K562 (cell line): ENCODE data around the gene PSMA5. TPM values are rescaled to one million over a fixed set of nuclear protein-coding genes. Genes with fewer than 3 reads are reported as not detected.

Source experiments
- ARHGAP35 ChIP-seq: fragments of 450-650 bp; IDR thresholded peaks from 2 replicates; pipeline ENCODE4 v1.6.1; 2018; ENCODE audit not compliant: partially characterized antibody
- ATF2 ChIP-seq: sonication (generic); formaldehyde crosslinking; IDR thresholded peaks from 2 replicates; pipeline ENCODE4 v1.8.1; 2022; ENCODE audit warnings: missing genetic modification reagents
- ATF3 ChIP-seq, 2 experiments: fragments of 450-650 bp in 1 of 2; sonication (generic) in 1 of 2; formaldehyde crosslinking in 1 of 2; IDR thresholded peaks in 1 of 2; conservative IDR thresholded peaks in 1 of 2; 2 replicates each; pipeline versions ENCODE4 v1.6.1 to v1.8.1; 2016 to 2023; ENCODE audit warnings: mild to moderate bottlenecking in 2 of 2, moderate library complexity in 2 of 2, inconsistent platforms in 1 of 2, missing genetic modification reagents in 1 of 2
- BCOR ChIP-seq: fragments of 450-650 bp; IDR thresholded peaks from 2 replicates; pipeline ENCODE4 v1.6.1; 2016
- EWSR1 ChIP-seq: fragments of 450-650 bp; IDR thresholded peaks from 2 replicates; pipeline ENCODE4 v1.6.1; 2018; ENCODE audit warnings: borderline replicate concordance, mild to moderate bottlenecking, low read depth, moderate library complexity; ENCODE audit not compliant: partially characterized antibody
- GABPB1 ChIP-seq: sonication (generic); formaldehyde crosslinking; IDR thresholded peaks from 2 replicates; pipeline ENCODE4 v1.8.0; 2022; ENCODE audit warnings: mild to moderate bottlenecking, missing genetic modification reagents
- HOXB6 ChIP-seq: fragments of 250-450 bp; sonication (Bioruptor Pico); IDR thresholded peaks from 2 replicates; pipeline ENCODE4 v1.5.1; 2022; ENCODE audit warnings: mild to moderate bottlenecking, borderline replicate concordance
- IRF2 ChIP-seq: sonication (generic); formaldehyde crosslinking; IDR thresholded peaks from 2 replicates; pipeline ENCODE4 v1.8.1; 2022; ENCODE audit warnings: mild to moderate bottlenecking, missing genetic modification reagents
- JUN ChIP-seq, 2 experiments: sonication (generic) in 1 of 2; formaldehyde crosslinking in 1 of 2; IDR thresholded peaks; 2 replicates each; pipeline versions ENCODE4 v1.6.1 to v1.8.0; 2012 to 2022; ENCODE audit warnings: borderline replicate concordance in 2 of 2, mild to moderate bottlenecking in 2 of 2, improper control_type of control experiment in 1 of 2, low read depth in 1 of 2, low read length in 1 of 2, missing genetic modification reagents in 1 of 2
- KLF10 ChIP-seq: fragments of 250-450 bp; sonication (Bioruptor Pico); IDR thresholded peaks from 2 replicates; pipeline ENCODE4 v1.6.1; 2021; ENCODE audit warnings: matching md5 sums
- MEIS2 ChIP-seq: fragments of 450-650 bp; IDR thresholded peaks from 2 replicates; pipeline ENCODE4 v1.6.1; 2014; ENCODE audit warnings: mild to moderate bottlenecking; ENCODE audit not compliant: partially characterized antibody
- MTA3 ChIP-seq: fragments of 450-650 bp; formaldehyde crosslinking; IDR thresholded peaks from 2 replicates; pipeline ENCODE4 v1.6.1; 2017; ENCODE audit warnings: mild to moderate bottlenecking, borderline replicate concordance
- NCOA2 ChIP-seq, 2 experiments: fragments of 450-650 bp; IDR thresholded peaks; 2 replicates each; pipeline ENCODE4 v1.6.1; 2018; ENCODE audit warnings: mild to moderate bottlenecking in 2 of 2, moderate library complexity in 1 of 2; ENCODE audit not compliant: partially characterized antibody in 2 of 2
- NFATC3 ChIP-seq: fragments of 450-650 bp; IDR thresholded peaks from 2 replicates; pipeline ENCODE4 v1.6.1; 2017; ENCODE audit warnings: mild to moderate bottlenecking
- PHF20 ChIP-seq: fragments of 450-650 bp; IDR thresholded peaks from 2 replicates; pipeline ENCODE4 v1.6.1; 2018; ENCODE audit not compliant: partially characterized antibody
- PHF21A ChIP-seq: fragments of 450-650 bp; IDR thresholded peaks from 2 replicates; pipeline ENCODE4 v1.6.1; 2017; ENCODE audit warnings: low read depth, borderline replicate concordance
- PRMT5 ChIP-seq: sonication (generic); formaldehyde crosslinking; IDR thresholded peaks from 2 replicates; pipeline ENCODE4 v1.5.0; 2020; ENCODE audit warnings: missing genetic modification reagents
- PRPF4 ChIP-seq: fragments of 200-400 bp; formaldehyde crosslinking; IDR thresholded peaks from one replicate; pipeline ENCODE4 v1.6.1; 2017; ENCODE audit warnings: low read length, low read depth, mild to moderate bottlenecking; ENCODE audit not compliant: insufficient read depth, poor library complexity, severe bottlenecking
- SMARCC2 ChIP-seq: fragments of 450-650 bp; IDR thresholded peaks from 2 replicates; pipeline ENCODE4 v1.6.1; 2017; ENCODE audit warnings: antibody characterized with exemption, moderate library complexity, mild to moderate bottlenecking, low read depth
- SREBF1 ChIP-seq: fragments of 150-350 bp; IDR thresholded peaks from 2 replicates; pipeline ENCODE4 v1.6.1; 2014; ENCODE audit warnings: antibody characterized with exemption, low read depth, low read length, borderline replicate concordance
- STAT5A ChIP-seq: IDR thresholded peaks from 2 replicates; pipeline ENCODE4 v1.6.1; 2012; ENCODE audit warnings: low read length, inconsistent platforms, borderline replicate concordance
- ZNF431 ChIP-seq: sonication (generic); formaldehyde crosslinking; IDR thresholded peaks from 2 replicates; pipeline ENCODE4 v1.8.0; 2022; ENCODE audit warnings: mild to moderate bottlenecking, missing genetic modification reagents
- ZNF586 ChIP-seq: fragments of 450-650 bp; formaldehyde crosslinking; conservative IDR thresholded peaks from 2 replicates; pipeline ENCODE4 v1.4.0; 2020; ENCODE audit warnings: mild to moderate bottlenecking, moderate library complexity
- polyA plus RNA-seq, 8 experiments: library from polyadenylated mRNA; depleted of rRNA in 4 of 8; stranded (reverse) in 5 of 8; unstranded in 3 of 8; fragments of >200 nt; fragmentation: Nextera tagmentation in 2 of 8; fragmentation: Illumina TruSeq in 1 of 8; extraction: Ambion mirVana in 2 of 8; extraction: Trizol in 1 of 8; gene quantifications; 2 replicates each; pipeline versions ENCODE4 v1.2.1 to v1.2.3, GENCODE V29; 2011 to 2014; ENCODE audit warnings: inconsistent platforms in 1 of 8, missing spikeins in 1 of 8
- total RNA-seq, 7 experiments: library from RNA; depleted of rRNA in 6 of 7; stranded (reverse); fragments of >200 nt in 6 of 7; fragmentation: Illumina TruSeq in 2 of 7; extraction: Trizol in 2 of 7; gene quantifications; 2 replicates each; pipeline versions ENCODE4 v1.2.1 to v1.2.3, GENCODE V29; 2011 to 2021; ENCODE audit warnings: low replicate concordance in 1 of 7

PSMA5 gene
- total and polyA plus RNA-seq, 9 of the 15 experiments (the other 6 are each of a cell fraction or from before 2014, with no cell fraction given): 82.6 to 542 (median 287) TPM

GRCh38 chr1:109389638-109390341, 36.5 kb downstream of the PSMA5 start (continued):
- TF ChIP-seq JUN (IDR thresholded peaks at IDR 0.05; ENCODE audit: borderline replicate concordance, low read depth, low read length): peak; percentile 84; the same call in 1 of the 2 replicates
- 0 out of 2 replicates have a peak, but pooled peaks have one; percentile 3 for TF ChIP-seq JUN (CRISPR knock-in tag; IDR thresholded peaks at IDR 0.05; ENCODE audit: borderline replicate concordance)
- TF ChIP-seq NCOA2 (IDR thresholded peaks at IDR 0.05; ENCODE audit: partially characterized antibody in 2 of 2): no peak
- TF ChIP-seq MEIS2: no peak
- TF ChIP-seq ATF3 (IDR thresholded peaks at IDR 0.05): peak; percentile 80; the same call in 1 of the 2 replicates
- TF ChIP-seq ATF3 (CRISPR knock-in tag; conservative IDR thresholded peaks at IDR 0.05): no peak
- TF ChIP-seq SMARCC2: peak; percentile 92; the same call in 1 of the 2 replicates
- no peak for TF ChIP-seq ZNF586 (CRISPR knock-in tag)
- TF ChIP-seq MTA3: peak; percentile 82
- no peak; the same call in 1 of the 2 replicates for TF ChIP-seq BCOR
- TF ChIP-seq GABPB1 (CRISPR knock-in tag): no peak
- TF ChIP-seq ZNF431 (CRISPR knock-in tag): no peak
- no peak for TF ChIP-seq IRF2 (CRISPR knock-in tag)
- no peak for TF ChIP-seq PRPF4
- TF ChIP-seq HOXB6 (CRISPR knock-in tag): no peak
- no peak for TF ChIP-seq KLF10 (CRISPR knock-in tag)
- TF ChIP-seq PHF21A: peak; percentile 77; the same call in 1 of the 2 replicates
- TF ChIP-seq ARHGAP35: no peak
- peak; percentile 81 for TF ChIP-seq NFATC3
- TF ChIP-seq EWSR1: no peak
- TF ChIP-seq ATF2 (CRISPR knock-in tag): no peak
- no peak for TF ChIP-seq PRMT5 (CRISPR knock-in tag)
- peak; percentile 91 for TF ChIP-seq STAT5A
- no peak for TF ChIP-seq SREBF1
- no peak for TF ChIP-seq PHF20
